SW 1271 (cell line): ENCODE results near the gene NLGN1.
"Not testable (repeated sequence)": the region's sequence is repeated elsewhere in the genome, so short reads cannot be mapped to it uniquely, and the experiment has no call there.

Source experiments
- DNase-seq, 2 experiments: peaks; one replicate each; lab custom pipeline; 2025; lab: John Stamatoyannopoulos, UW

The NLGN1 gene

GRCh38 chr3:174220775-174221554 is 823.4 kb downstream of the NLGN1 start:
- DNase-seq = no peak

GRCh38 chr3:174223042-174223441 is 825.5 kb downstream of the NLGN1 start:
- no peak for DNase-seq

- DNase-seq = no peak
Observed at GRCh38 chr3:174223626-174224025, 826.1 kb downstream of the NLGN1 start.

GRCh38 chr3:174229916-174230315 is 832.4 kb downstream of the NLGN1 start:
- DNase-seq = no peak

- DNase-seq = not testable (repeated sequence)
Observed at GRCh38 chr3:174232028-174232657, 834.6 kb downstream of the NLGN1 start.

- DNase-seq = no peak
Observed at GRCh38 chr3:174232658-174233429, 835.3 kb downstream of the NLGN1 start.

GRCh38 chr3:174233511-174233910 is 836.0 kb downstream of the NLGN1 start:
- DNase-seq = no peak

GRCh38 chr3:174242311-174243041 is 844.9 kb downstream of the NLGN1 start:
- DNase-seq = no peak

GRCh38 chr3:174243171-174243570 is 845.6 kb downstream of the NLGN1 start:
- DNase-seq = no peak

GRCh38 chr3:174247687-174248152 is 850.2 kb downstream of the NLGN1 start:
- no peak for DNase-seq

GRCh38 chr3:174251681-174252080 is 854.1 kb downstream of the NLGN1 start:
- no peak for DNase-seq

GRCh38 chr3:174253196-174253823 is 855.8 kb downstream of the NLGN1 start:
- DNase-seq = no peak

- DNase-seq = no peak
Observed at GRCh38 chr3:174253940-174254339, 856.4 kb downstream of the NLGN1 start.

GRCh38 chr3:174255454-174255853 is 857.9 kb downstream of the NLGN1 start:
- no peak for DNase-seq

GRCh38 chr3:174266476-174266875 is 868.9 kb downstream of the NLGN1 start:
- DNase-seq = no peak

GRCh38 chr3:174268061-174268460 is 870.5 kb downstream of the NLGN1 start:
- no peak for DNase-seq

- no peak for DNase-seq
Observed at GRCh38 chr3:174268586-174268985, 871.0 kb downstream of the NLGN1 start.

- no peak for DNase-seq
Observed at GRCh38 chr3:174270841-174271240, 873.3 kb downstream of the NLGN1 start.

- no peak for DNase-seq
Observed at GRCh38 chr3:174275336-174275735, 877.8 kb downstream of the NLGN1 start.

GRCh38 chr3:174276826-174277225 is 879.3 kb downstream of the NLGN1 start:
- no peak for DNase-seq

GRCh38 chr3:174278094-174278493 is 880.5 kb downstream of the NLGN1 start:
- DNase-seq = no peak

GRCh38 chr3:174280186-174280585 is 882.6 kb downstream of the NLGN1 start:
- no peak for DNase-seq
